NCI-H526 treated with DMSO at 0.1 percent for 48 hours (cell line): ENCODE results near the gene ZNF446.
"Not testable (repeated sequence)": the region's sequence is repeated elsewhere in the genome, so short reads cannot be mapped to it uniquely, and the experiment has no call there.

ENCODE experiments used
- DNase-seq: peaks from one replicate; lab custom pipeline; 2025; lab: John Stamatoyannopoulos, UW

Gene ZNF446

DNA sequence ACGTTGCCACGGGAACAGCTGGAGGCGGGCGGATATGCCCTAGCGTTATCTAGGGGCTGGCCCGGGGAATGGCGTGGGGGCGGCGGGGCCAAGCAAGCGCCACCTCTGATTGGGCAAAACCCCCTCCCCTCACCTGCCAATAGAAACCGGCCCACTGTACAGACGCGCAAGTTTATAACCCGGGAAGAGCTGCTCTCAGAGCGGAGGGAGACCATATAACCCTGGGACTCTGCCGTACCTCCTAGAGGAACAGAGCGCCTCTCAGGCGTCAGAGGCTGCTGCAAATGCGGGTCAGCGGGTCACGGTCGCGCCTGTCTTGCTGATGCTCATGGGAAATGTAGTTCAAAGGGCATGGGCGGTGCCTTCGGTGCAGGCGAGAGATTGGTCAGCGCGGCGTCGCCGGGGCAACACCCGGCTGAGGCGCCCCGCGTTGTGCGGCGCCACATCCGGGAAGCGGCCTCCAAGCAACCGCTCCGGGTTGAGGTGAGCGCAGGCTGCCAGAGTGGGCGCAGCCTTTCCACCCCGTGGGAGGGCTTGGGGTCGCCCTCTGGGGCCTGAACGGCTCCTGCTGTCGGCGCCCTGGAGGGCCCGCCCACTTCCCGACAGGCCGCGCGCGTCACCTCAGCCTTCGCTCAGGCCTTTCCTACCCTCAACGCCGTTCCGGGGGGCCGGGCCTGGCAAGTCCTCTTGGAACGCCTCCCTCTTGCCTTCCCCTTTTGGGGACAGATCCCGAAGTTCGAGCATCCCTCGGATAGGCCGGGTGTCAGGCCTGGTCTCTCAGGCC is at the start of gene ZNF446:
TSS of gene ZNF446 (plus strand) at position 639 of the 784 bp plus-strand sequence. CDS start 867 bp downstream, outside the sequence.
- DNase-seq = peak; percentile 91

DNA sequence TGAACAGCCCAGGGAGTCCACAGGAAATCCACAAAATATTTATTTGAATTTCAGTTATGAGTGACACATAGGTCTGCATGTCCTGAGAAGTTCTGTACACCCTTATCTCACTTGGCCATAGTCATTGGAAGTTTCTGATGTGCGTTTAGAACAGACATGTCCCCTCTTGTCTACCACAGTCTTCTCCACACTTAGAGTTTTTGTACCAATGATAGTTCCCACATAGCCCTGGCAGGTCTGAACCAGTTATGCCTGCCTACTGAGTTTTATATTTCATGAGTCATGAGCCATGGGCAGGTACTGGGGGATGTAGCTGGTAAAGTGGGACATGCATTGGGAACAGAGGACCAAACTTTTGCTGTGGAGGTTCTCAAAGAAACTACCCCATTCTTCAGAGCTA is 47.5 kb upstream of the ZNF446 start:
- no peak for DNase-seq

DNA sequence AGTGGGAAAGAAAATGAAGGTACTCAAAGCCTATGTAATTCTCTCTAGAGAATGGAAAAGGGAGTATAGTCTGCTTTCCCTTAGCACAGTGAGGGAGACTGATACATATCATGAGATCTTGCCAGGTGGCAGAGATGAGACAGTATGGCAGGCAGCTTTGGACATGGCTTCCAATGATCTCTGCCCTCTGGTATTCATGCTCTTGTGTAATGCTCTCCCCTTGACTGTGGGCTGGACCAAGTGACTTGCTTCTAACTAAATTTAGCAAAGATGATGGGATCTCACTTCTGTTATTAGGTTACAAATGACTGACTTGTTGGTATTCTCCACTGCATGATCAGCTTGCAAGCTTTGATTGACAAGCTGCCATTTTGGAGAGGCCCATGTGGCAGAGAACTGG is 46.4 kb upstream of the ZNF446 start:
- no peak for DNase-seq

DNA sequence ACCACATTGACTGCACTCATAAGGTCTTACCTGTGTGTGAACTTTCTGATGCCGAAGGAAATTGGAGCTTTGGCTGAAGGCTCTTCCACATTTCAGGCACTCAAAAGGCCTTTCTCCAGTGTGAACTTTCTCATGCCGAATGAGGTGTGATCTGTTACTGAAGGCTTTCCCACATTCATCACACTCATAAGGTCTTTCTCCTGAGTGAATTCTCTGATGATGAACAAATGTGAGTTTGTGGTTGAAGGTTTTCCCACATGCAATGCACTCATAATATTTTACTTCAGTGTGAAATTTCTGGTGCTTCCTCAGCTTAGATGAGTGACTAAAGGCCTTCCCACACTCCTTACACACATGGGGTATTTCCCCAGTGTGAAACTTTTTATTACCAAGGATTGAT is 41.9 kb upstream of the ZNF446 start:
- no peak for DNase-seq

DNA sequence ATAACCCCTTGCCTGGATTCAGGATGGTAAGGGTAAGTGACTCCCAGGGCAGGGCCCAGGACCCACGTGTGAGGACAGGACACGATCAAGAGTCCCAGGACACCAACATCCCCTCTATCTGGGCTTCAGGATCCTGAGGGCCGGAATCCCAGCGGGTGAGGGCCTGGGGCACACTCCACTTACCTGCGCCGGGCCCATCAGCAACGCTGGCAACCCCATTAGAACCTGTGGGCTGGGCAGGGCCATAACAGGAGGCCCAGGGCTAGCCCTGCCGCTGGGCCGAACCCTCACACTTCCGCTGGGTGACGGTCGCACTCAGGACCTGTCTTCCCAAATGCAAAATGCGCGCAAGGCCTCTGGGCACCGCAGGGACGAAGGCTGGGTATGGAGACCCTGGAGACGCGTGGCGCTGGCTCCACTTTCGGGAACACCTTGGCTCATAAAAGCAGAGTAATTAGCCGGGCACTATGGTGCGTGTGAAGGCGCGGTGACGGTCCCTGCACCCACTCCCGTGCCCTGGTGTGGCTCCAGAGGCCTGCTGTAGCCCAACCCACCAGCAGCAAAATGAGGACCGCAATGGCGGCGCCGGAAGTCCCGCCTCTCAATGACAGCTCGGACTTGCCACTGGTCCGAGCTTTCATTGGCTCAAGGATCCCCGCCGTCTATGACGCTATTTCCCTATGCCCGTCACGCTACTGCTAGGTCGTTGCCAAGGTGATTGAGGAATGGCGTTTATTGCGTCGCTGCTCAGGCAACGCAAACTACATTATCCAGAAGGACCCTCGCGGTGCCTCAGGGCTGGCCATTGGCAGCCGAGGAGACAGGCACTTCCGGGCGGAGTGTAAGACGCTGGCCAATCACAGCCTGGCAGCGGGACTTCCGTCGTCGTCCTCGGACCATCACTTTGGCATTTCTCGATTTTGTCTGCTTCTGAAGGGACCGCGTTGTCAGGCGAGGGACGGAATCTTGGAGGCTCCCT is 36.3 kb upstream of the ZNF446 start, which contains the start of gene ZNF132:
TSS of gene ZNF132 (minus strand) at position 578 of the 979 bp plus-strand sequence. CDS start at position 246, 332 bp downstream.
- DNase-seq = no peak

DNA sequence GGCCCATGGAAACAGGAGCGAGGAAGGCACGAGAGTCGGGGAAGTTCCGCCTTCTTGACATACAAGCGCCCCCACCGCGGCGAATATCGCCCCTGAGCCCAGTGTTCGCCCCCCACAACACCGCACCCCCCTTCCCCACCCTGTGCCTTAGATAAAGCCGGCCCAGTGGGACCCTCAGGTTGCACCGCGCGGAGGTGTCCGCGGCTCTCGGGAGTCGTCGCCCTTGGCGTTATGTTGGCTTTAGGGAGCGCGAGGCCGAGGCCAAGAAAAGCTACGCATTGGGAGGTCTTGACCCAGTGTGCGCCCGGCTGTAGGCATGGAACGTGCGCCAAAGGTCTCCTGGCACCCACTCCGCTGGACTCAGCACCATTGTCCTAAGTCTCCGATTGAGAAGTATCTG is 35.6 kb upstream of the ZNF446 start:
- DNase-seq = no peak

DNA sequence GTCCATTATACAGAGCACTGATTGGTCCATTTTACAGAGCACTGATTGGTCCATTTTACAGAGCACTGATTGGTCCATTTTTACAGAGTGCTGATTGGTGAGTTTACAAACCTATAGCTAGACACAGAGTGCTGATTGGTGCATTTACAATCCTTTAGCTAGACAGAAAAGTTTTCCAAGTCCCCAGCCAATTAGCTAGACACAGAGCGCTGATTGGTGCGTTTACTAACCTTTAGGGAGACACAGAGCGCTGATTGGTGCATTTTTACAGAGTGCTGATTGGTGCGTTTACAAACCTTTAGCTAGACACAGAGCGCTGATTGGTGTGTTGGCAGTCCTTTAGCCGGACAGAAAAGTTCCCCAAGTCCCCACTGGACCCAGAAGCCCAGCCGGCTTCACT is 33.2 kb upstream of the ZNF446 start:
- DNase-seq = not testable (repeated sequence)

DNA sequence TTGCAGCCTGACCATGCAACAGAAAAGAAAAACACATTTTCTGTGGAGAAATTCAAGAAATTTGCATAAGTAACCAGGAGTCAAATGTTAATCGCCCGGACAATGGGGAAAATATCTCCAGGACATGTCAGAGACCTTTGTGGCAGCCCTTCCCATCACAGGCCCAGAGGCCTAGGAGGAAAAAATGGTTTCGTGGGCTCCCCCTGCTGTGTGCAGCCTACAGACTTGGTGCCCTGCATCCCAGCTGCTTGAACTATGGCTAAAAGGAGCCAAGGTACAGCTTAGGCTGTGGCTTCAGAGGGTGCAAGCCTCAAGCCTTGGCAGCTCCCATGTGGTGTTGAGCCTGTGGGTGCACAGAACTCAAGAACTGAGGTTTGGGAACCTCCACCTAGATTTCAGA is 27.3 kb upstream of the ZNF446 start:
- DNase-seq = not testable (repeated sequence)

DNA sequence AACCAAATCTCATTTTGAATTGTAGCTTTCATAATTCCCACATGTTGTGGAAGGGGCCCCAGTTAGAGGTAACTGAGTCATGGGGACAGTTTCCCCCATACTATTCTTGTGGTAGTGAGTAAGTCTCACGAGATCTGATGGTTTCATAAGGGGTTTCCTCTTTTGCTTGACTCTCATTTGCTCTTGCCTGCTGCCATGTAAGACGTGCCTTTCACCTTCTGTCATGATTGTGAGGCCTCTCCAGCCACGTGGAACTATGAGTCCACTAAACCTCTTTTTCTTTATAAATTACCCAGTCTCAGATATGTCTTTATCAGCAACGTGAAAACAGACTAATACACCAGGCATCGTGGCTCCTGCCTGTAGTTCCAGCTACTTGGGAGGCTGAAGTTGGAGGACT is 26.2 kb upstream of the ZNF446 start:
- DNase-seq = not testable (repeated sequence)

DNA sequence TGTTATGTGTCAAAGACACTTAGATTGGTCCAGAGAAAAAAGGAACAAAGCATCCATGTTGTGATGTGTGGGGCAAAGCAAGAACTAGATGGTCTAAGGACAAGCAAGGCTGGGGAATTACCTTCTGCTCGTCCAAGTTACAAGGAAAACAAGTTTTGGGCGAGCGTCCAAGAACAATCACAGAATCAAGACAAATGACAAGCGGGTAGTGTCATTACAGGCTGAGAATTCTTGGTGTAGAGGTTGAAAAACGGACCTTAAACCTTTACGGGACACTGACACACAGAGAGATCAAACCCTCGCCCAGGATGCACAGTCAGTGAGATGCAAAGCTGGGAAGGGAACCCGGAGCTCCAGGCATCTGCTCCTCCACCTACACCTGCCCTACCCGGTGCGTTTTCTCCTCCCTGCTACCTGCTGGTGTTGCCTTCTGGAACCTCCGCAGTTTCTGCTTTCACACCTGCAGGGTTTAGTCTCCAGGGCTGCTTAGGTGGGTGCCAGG is 25.2 kb upstream of the ZNF446 start:
- no peak for DNase-seq

DNA sequence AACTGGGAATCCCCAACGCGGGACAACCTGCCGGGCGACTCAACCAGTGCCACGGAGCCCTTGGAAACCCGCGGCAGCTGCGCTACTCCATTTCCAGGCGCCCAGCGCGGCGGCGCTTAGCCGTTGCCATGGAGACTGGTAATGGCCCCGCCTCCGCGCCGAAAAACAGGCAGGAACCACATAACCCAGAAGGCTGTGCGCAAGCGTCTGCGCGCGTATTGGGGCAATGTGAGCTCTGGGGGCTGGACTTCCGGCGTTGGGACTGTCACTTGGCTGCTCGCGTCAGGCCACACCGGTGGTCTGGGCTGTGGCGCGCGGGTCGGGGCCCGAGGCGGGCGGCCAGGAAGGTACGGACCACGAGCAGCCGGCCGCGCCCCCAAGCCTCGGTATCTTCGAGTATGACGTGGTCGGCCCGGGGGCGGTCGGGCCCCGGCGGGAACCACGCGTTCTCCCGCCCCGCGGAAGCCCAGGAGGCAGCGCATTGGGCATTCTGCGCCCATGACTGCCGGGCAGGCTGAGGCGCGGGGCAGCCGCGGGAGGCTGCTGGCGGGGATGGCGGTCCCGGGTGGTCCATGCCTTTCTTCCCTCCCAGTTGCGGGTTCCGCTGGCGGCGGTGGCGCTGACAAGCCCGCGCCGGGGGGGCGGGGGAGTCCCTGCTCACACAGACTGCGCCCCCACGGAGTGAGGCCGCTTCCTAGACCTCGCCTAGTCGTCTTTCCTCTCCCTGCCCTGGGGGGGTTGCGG is 24.6 kb upstream of the ZNF446 start, which contains the start of gene ZNF324B:
TSS of gene ZNF324B (plus strand) at position 265 of the 744 bp plus-strand sequence. CDS start 2,080 bp downstream, outside the sequence.
- DNase-seq = peak; percentile 89

DNA sequence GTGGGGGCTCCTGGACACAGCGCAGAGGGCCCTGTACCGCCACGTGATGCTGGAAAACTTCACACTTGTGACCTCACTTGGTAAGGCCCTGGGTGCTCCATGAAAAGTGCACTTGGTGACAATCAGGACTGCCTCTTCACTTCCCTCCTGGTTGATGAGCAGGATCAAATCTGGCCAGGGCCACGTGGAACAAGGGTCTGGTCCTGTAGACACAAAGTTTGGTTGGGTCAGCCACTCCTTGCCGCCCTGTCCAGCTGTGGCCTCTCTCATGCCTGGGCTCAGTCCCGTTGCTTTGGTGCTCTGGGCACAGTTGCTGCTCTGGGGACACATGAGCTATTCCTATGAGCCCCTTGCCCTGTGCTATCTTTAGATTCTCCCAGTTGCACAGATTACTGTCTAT is 22.4 kb upstream of the ZNF446 start:
- DNase-seq = no peak

DNA sequence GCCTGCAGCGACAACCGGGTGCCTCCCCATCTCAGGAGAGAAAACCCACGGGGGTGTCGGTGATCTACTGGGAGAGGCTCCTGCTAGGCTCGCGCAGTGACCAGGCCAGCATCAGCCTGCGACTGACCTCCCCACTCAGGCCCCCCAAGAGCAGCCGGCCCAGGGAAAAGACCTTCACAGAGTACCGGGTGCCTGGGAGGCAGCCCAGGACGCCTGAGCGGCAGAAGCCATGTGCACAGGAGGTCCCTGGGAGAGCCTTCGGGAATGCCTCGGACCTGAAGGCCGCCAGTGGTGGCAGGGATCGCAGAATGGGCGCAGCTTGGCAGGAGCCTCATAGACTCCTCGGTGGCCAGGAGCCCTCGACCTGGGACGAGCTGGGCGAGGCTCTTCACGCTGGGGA is 20.8 kb upstream of the ZNF446 start:
- DNase-seq = no peak

DNA sequence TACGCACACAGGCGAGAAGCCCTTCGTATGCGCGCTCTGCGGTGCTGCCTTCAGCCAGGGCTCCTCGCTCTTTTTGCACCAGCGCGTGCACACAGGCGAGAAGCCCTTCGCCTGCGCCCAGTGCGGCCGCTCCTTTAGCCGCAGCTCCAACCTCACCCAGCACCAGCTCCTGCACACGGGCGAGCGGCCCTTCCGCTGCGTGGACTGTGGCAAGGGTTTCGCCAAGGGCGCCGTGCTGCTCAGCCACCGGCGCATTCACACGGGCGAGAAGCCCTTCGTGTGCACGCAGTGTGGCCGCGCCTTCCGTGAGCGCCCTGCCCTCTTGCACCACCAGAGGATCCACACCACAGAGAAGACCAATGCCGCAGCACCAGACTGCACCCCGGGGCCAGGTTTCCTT is 20.0 kb upstream of the ZNF446 start:
- no peak for DNase-seq

DNA sequence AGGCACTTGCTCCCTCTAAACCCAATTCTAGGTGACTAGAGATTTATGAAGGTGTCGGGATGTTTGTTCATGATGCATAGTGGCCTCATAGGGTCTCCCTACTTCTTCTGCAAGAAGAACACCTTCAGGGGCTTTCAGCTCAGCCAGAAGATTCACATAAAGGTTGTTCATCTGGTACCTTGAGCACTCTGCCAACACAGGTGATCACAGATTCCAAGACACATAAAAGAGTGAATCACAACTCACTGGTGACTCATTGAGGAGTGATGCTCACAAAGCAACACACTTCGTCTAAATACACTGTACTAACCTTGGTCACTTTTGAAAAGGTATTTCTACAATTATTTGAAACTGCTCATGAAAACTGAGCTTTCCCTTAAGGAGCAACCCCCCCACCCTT is 16.1 kb upstream of the ZNF446 start:
- no peak for DNase-seq

DNA sequence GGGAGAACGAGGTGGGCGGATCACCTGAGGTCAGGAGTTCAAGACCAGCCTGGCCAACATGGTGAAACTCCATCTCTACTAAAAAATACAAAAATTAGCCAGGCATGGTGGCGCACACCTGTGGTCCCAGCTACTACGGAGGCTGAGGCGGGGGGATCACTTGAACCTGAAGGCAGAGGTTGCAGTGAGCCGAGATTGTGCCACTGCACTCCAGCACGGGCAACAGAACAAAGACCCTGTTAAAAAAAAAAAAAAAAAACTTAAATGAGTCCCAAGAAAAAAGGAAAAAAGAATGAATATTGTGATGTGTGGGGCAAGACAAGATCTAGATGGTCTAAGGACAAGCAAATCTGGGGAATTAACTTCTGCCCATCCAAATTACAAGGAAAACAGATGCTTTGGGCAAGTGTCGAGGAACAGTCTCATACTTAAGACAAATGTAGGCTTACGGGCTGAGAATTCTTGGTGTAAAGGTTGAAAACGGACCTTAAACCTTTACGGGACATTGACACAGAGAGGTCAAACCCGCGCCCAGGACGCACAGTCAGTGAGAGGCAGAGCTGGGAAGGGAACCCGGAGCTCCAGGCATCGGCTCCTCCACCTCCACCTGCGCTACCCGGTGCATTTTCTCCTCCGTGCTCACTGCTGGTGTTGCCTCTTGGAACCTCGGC is 9.9 kb upstream of the ZNF446 start:
- no peak for DNase-seq

DNA sequence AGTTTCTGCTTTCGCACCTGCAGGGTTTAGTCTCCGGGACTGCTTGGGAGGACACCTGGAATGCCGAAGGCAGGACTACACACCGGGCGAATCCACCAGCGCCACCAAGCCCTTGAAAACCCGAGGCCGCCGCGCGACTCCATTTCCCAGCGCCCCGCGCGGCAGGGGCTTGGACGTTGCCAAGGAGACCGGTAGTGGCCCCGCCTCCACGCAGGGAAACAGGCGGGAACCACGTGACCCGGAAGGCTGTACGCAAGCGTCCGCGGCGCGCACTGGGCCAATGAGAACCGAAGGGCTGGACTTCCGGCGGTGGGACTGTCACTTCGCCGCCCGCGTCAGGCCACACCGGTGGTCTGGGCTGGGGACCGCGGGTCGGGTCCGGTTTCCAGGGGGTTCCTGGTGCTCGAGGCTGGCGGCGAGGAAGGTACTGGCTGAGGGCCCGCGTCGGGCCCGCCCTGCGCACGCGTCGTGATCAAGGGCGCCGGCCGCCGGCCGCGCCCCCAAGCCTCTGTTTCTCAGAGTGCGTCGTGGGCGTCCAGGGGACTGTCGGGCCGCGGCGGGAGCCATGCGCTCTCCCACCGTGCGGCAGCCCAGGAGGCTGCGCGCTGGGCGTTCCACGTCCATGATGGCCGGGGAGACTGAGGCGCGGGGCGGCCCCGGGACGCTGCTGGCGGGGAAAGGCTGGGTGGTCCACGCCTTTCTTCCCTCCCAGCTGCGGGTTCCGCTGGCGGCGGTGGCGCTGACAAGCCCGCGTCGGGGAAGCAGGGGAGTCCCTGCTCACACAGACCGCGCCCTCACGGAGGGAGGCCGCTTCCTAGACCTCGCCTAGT is 9.2 kb upstream of the ZNF446 start, which contains the start of gene ZNF324:
TSS of gene ZNF324 (plus strand) at position 321 of the 830 bp plus-strand sequence. CDS start 2,106 bp downstream, outside the sequence.
- DNase-seq = peak; percentile 91

DNA sequence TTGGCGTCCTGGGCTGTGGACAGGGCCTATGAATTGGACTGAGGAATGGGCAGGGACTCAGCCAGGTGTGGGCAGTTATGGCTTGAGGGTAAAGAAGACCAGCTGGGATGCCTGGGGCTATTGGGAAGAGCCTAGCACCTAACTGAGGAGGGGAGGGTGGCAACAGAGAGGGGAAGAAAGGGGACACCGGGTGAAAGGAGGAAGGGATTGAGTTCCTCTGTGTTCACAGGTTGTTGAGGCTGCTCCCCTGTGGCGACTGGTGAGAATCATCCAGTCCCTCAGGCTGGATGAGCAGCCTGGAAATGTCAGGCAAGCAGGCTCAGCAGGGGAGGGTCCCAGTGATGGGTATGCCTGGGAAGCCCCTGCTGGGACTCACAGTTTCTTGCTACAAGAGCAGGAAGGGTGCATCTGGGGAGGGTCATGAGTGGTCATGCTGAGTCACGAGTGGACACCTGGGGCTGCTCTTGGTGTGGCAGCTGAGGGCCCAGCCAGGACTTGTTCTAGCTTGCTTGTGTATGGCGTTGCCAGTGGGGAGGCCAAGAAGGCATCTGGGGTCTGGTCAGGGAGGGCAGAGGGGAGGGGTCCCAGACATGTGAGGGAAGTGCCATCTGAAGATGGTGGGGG is 7.8 kb upstream of the ZNF446 start:
- no peak for DNase-seq

DNA sequence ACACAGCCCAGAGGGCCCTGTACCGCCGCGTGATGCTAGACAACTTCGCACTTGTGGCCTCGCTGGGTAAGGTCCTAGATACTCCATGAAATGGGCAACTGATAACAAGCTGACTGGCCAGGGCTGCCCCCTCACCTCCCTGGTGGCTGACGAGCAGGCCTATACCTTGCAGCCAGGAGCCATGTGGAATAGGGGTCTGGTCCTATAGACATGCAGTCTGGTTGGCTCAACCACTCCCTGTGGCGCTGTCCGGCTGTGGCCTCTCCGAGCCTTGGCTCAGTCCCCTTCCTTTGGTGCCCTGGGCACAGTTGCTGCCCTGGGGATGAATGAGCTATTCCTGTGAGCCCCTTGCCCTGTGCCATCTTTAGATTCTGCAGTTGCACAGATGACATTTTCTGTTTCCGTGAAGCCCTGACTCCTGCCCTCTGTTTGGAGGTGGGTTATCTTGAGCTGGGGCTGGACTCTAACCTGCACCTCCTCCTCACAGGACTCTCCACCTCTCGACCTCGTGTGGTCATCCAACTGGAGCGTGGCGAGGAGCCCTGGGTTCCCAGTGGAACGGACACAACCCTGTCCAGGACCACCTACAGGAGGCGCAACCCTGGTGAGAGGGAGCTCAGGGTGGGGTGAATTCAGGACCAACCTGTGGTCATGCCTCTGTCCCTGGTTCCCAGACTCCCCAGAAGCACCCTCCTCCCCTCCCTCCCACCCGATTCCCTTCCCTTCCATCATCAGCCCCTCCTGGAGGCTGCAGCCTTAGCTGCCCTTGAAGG is 6.7 kb upstream of the ZNF446 start:
- no peak for DNase-seq
